Dendritic cell treated with granulocyte-macrophage colony-stimulating factor and Interleukin-4, amounts not matched to agents 40 ng/mL and 50 ng/mL, for 4 days (primary cell): ENCODE measurements around the gene SPECC1L.

Experiments
- H3K27ac Mint-ChIP-seq: one replicate; pipeline ENCODE4 v1.8.0; 2022; ENCODE audit warnings: mild to moderate bottlenecking, mixed read lengths
- H3K27me3 Mint-ChIP-seq: one replicate; pipeline ENCODE4 v1.8.0; 2022; ENCODE audit warnings: mild to moderate bottlenecking, mixed read lengths
- H3K36me3 Mint-ChIP-seq: one replicate; pipeline ENCODE4 v1.8.0; 2022; ENCODE audit warnings: low read depth, mixed read lengths
- H3K4me1 Mint-ChIP-seq: one replicate; pipeline ENCODE4 v1.8.0; 2022; ENCODE audit warnings: low read depth, mixed read lengths
- H3K4me3 Mint-ChIP-seq: one replicate; pipeline ENCODE4 v1.8.0; 2022; ENCODE audit warnings: mild to moderate bottlenecking, moderate library complexity, mixed read lengths
- H3K9me3 Mint-ChIP-seq: one replicate; pipeline ENCODE4 v1.8.0; 2022; ENCODE audit warnings: mixed read lengths
- intact Hi-C: fragments of 100-400 bp; cut with micrococcal nuclease; formaldehyde crosslinking; loops from one replicate; pipeline ENCODE4 v1.15.0; 2022

Gene SPECC1L

DNA sequence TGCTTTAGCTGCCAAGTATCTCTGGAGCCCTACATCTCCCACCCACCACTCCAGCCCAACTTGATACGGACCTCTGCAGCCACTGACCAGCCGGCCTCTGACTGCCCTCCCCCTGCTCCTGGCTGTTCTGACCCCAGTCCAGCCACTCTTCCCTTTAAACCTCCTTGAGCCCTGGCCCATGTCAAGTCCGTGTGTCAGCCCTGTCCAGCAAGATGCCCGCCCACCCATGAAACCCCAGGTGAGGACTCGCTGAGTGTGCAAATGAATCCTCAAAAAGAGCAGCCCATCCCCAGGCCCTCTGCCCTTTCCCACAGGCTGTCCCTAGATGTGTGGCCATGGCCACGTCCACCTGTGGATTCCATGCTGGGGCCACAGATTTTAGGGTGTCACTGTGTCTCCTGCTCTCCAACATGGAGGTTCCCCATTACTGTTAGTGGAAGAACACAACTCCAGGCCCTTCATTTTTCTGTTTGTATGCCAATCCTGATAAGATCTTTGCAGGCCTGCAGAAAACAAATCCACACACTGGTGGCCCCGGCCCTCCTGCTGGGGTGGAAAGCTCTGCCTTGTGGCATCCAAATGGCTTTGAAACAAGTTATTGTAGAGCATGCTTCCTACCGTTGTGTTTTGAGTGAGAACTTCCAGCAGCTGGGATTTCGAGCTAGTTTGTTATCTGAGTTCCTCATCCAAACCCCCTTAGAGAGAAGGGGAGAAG lies 134.1 kb downstream of the SPECC1L start:
- H3K4me1 Mint-ChIP-seq: peaks cover 82% of the 10 kb centered on the region
- H3K9me3 Mint-ChIP-seq: peaks cover 7% of the 10 kb centered on the region
- no peak overlapping the region for H3K4me3 Mint-ChIP-seq
- no peaks in the 10 kb centered on the region for H3K27me3 Mint-ChIP-seq
- peak overlapping the region; percentile 60 for H3K27ac Mint-ChIP-seq
- intact Hi-C loops: no loop called here
- peaks cover 50% of the 10 kb centered on the region for H3K36me3 Mint-ChIP-seq

DNA sequence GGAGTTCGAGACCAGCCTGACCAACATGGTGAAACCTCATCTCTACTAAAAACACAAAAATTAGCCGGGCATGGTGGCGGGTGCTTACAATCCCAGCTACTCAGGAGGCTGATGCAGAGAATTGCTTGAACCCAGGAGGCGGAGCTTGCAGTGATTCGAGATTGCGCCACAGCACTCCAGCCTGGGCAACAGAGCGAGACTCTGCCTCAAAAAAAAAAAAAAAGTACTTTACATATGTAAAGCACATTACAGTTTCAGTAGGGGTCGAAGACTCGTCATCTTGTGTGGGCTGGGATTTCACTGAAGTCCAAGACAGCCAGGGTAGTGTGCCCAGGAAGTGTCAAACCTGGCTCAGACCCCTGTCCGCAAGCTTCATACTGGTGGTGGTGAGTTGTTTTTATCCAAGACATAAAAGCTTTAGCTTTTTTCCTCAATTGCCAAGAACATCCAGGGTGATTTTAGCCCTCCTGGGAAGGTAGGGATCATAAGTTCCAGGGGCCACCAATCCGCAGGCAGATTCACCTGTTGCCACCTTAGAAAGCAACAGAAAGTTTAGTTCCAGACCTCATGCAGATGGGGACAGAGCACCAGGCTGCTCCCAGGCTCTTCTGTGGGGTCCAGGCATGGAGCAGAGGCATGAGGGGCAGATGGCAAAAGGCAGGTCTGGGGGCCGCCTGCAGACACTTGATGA lies 135.1 kb downstream of the SPECC1L start:
- H3K9me3 Mint-ChIP-seq: peaks cover 7% of the 10 kb centered on the region
- no peaks in the 10 kb centered on the region for H3K27me3 Mint-ChIP-seq
- H3K27ac Mint-ChIP-seq: peak overlapping the region; percentile 40
- H3K4me1 Mint-ChIP-seq: peaks cover 72% of the 10 kb centered on the region
- intact Hi-C loops: no loop called here
- peaks cover 50% of the 10 kb centered on the region for H3K36me3 Mint-ChIP-seq
- no peak overlapping the region for H3K4me3 Mint-ChIP-seq

- Mint-ChIP-seq H3K36me3 (peaks cover 53% of the 10 kb centered on the region), H3K4me3 (no peak overlapping the region), H3K27ac (peak overlapping the region; percentile 50), H3K9me3 (peaks cover 7% of the 10 kb centered on the region), H3K27me3 (no peaks in the 10 kb centered on the region), H3K4me1 (peaks cover 63% of the 10 kb centered on the region)
- intact Hi-C loops: no loop called here
Measured at GRCh38 chr22:24406322-24407277, 136.0 kb downstream of the SPECC1L start.

DNA sequence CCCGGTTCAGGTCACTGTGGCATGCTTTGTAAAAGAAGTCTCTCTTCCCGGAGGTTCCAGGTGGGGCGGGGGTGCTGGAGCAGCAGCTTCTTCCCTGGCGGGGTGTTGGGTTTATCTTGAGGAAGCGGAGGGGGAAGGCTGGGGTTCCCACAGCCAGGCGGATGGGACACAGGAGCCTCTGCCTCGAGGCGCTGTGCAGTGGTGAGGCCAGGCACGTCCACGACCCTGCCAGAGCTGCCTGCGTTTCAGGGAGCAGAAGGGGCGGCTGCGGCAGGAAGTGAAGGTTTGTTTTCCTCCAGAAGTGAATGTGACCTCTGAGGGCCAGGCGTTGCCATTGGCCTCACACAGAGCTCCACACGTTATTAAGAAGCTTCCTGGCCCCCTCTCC lies 136.6 kb downstream of the SPECC1L start:
- H3K9me3 Mint-ChIP-seq: peaks cover 7% of the 10 kb centered on the region
- H3K27me3 Mint-ChIP-seq: no peaks in the 10 kb centered on the region
- no peak overlapping the region for H3K4me3 Mint-ChIP-seq
- H3K36me3 Mint-ChIP-seq: peaks cover 60% of the 10 kb centered on the region
- intact Hi-C loops: no loop called here
- H3K27ac Mint-ChIP-seq: peak overlapping the region; percentile 50
- H3K4me1 Mint-ChIP-seq: peaks cover 57% of the 10 kb centered on the region

GRCh38 chr22:24407884-24408283 lies 137.3 kb downstream of the SPECC1L start:
- intact Hi-C loops: no loop called here
- peaks cover 7% of the 10 kb centered on the region for H3K9me3 Mint-ChIP-seq
- H3K4me1 Mint-ChIP-seq: peaks cover 51% of the 10 kb centered on the region
- H3K27me3 Mint-ChIP-seq: no peaks in the 10 kb centered on the region
- H3K27ac Mint-ChIP-seq: no peak overlapping the region
- no peak overlapping the region for H3K4me3 Mint-ChIP-seq
- H3K36me3 Mint-ChIP-seq: peaks cover 66% of the 10 kb centered on the region

DNA sequence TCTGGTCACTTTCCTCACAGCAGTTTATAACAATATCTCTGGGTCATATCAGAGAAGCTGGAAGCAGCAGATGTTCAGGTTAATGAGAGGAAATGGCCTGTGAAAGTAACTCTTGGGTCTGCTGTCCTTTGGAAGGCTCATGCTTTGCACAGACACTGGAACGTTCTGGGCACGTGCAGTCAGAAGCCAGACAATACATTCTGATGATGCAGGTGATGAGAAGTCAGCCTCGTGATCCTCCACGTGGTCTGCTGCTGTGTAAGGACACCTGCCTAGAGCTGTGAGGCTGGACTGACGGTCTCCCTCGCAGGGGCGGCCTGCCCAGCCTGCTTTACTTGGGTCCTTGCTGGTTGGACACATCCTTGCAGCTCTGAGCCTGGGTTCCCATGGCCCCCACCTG lies 138.0 kb downstream of the SPECC1L start:
- Mint-ChIP-seq H3K36me3 (peaks cover 73% of the 10 kb centered on the region), H3K27me3 (no peaks in the 10 kb centered on the region), H3K4me1 (peaks cover 43% of the 10 kb centered on the region), H3K27ac (no peak overlapping the region), H3K9me3 (peaks cover 7% of the 10 kb centered on the region), H3K4me3 (no peak overlapping the region)
- intact Hi-C loops: no loop called here

GRCh38 chr22:24409707-24410106 lies 139.1 kb downstream of the SPECC1L start:
- Mint-ChIP-seq H3K4me1 (peaks cover 32% of the 10 kb centered on the region), H3K27me3 (no peaks in the 10 kb centered on the region), H3K9me3 (peaks cover 5% of the 10 kb centered on the region), H3K36me3 (peaks cover 73% of the 10 kb centered on the region), H3K4me3 (no peak overlapping the region), H3K27ac (no peak overlapping the region)
- intact Hi-C loops: no loop called here

DNA sequence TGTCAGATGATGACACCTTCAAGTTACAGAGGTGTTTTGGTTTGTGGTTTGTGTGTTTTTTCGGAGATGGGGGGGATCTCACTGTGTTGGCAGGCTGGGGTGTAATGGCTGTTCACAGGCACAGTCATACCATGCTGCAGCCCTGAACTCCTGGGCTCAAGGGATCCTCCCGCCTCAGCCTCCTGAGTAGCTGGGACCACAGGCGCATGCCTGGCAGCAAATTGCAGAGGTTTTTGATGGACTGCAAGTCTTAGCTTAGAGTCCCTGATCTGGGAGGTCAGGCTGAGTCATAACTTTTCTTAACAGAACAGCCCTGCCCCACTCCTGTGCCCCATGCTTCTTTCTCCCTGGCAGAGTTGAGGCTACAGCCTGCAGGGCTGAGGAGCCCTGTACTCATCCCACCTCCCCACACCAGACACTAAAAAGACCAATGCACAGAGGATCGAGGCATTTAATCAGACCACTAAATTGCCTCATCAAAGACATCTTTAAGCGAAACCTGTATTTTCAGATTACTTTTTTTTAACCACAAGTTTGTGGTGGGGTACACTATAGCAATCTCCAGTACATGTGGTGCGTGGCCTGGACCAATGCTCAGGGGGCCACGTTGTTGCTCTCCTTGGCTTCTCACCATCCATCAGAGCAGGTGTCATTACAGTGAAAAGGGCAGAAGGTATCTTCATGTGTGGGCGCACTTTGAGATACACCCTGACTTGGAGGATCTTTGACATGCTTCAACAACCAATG lies 139.7 kb downstream of the SPECC1L start:
- intact Hi-C loops: no loop called here
- H3K4me3 Mint-ChIP-seq: no peak overlapping the region
- H3K9me3 Mint-ChIP-seq: no peaks in the 10 kb centered on the region
- no peak overlapping the region for H3K27ac Mint-ChIP-seq
- H3K4me1 Mint-ChIP-seq: peaks cover 27% of the 10 kb centered on the region
- peaks cover 73% of the 10 kb centered on the region for H3K36me3 Mint-ChIP-seq
- no peaks in the 10 kb centered on the region for H3K27me3 Mint-ChIP-seq

DNA sequence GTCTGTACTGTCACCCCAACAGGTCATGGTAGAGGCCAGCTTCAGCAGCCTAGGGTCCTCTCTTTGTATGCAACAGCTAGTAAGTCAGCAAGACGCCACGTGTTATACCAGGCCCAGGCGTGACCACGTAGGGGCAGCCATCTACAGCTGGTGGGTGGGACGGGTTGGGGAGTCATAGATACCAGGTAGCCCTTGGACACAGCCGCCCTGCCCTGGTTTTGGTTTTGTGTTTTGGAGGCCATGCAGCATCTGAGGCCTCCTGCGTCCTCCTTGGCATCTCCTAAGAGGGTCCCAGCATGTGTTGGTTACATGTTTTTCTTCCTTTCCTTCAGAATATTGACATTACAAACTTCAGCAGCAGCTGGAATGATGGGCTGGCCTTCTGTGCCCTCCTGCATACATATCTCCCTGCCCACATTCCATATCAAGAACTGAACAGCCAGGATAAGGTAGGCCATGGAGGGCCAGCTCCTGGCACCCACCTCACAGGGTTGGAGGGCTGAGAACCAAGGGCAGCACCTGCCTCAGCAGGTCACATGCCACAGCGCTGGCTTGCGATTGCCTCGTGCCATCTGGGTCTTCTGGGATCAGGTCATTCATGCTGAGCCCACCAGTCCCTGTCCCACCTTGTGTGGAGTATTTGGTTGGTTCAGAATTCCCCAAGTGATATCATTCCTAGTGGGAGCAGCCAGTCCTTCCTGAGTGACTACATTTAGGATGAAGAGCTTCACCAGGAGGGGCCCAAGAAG lies 140.8 kb downstream of the SPECC1L start:
- H3K36me3 Mint-ChIP-seq: peaks cover 74% of the 10 kb centered on the region
- no peak overlapping the region for H3K4me3 Mint-ChIP-seq
- H3K27ac Mint-ChIP-seq: no peak overlapping the region
- intact Hi-C loops: no loop called here
- no peaks in the 10 kb centered on the region for H3K27me3 Mint-ChIP-seq
- no peaks in the 10 kb centered on the region for H3K9me3 Mint-ChIP-seq
- H3K4me1 Mint-ChIP-seq: peaks cover 18% of the 10 kb centered on the region

DNA sequence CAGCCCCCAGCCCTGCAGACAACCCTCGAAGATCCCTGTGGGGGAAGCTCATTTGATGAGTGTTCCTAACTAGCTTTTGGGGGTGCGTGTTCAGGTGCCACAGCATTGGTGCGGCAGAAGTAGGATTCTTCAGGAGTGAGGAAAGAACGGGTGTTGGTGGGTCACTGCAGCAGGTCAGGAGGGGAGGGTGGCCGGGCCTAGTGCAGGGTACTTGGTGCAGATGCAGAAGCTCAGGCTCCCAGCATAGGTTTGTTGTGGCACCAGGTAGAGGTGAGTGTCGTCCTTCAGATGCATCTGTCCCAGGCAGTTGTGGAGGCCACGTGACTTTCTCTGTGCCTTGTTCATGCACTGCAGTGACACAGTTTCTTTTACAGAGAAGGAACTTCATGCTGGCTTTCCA lies 141.6 kb downstream of the SPECC1L start:
- H3K27me3 Mint-ChIP-seq: no peaks in the 10 kb centered on the region
- H3K27ac Mint-ChIP-seq: no peak overlapping the region
- H3K4me1 Mint-ChIP-seq: peaks cover 10% of the 10 kb centered on the region
- H3K36me3 Mint-ChIP-seq: peaks cover 76% of the 10 kb centered on the region
- H3K9me3 Mint-ChIP-seq: no peaks in the 10 kb centered on the region
- intact Hi-C loops: no loop called here
- no peak overlapping the region for H3K4me3 Mint-ChIP-seq

GRCh38 chr22:24413271-24413670 lies 142.6 kb downstream of the SPECC1L start:
- Mint-ChIP-seq H3K9me3 (no peaks in the 10 kb centered on the region), H3K4me1 (no peaks in the 10 kb centered on the region), H3K27ac (no peak overlapping the region), H3K4me3 (no peak overlapping the region), H3K27me3 (no peaks in the 10 kb centered on the region), H3K36me3 (peaks cover 74% of the 10 kb centered on the region)
- intact Hi-C loops: no loop called here

GRCh38 chr22:24413736-24414385 lies 143.2 kb downstream of the SPECC1L start:
- Mint-ChIP-seq H3K27me3 (no peaks in the 10 kb centered on the region), H3K36me3 (peaks cover 72% of the 10 kb centered on the region), H3K4me1 (no peaks in the 10 kb centered on the region), H3K4me3 (no peak overlapping the region), H3K27ac (no peak overlapping the region), H3K9me3 (no peaks in the 10 kb centered on the region)
- intact Hi-C loops: no loop called here
